HG02798 (cell line): Measurements from ENCODE around the gene CDC14A.
A peak's percentile ranks its signal among the peaks of the same experiment; 100 is the strongest.
"Not testable (repeated sequence)": the region's sequence is repeated elsewhere in the genome, so short reads cannot be mapped to it uniquely, and the experiment has no call there.

Experiments
- ATAC-seq: cut with Tn5 transposase; IDR thresholded peaks from one replicate; pipeline ENCODE4 v1.9.1; 2021; ENCODE audit warnings: mild to moderate bottlenecking; ENCODE audit not compliant: unreplicated experiment, poor library complexity

Gene CDC14A

GRCh38 chr1:100361511-100362089 lies 9.3 kb downstream of the CDC14A start:
- ATAC-seq, result no peak

DNA sequence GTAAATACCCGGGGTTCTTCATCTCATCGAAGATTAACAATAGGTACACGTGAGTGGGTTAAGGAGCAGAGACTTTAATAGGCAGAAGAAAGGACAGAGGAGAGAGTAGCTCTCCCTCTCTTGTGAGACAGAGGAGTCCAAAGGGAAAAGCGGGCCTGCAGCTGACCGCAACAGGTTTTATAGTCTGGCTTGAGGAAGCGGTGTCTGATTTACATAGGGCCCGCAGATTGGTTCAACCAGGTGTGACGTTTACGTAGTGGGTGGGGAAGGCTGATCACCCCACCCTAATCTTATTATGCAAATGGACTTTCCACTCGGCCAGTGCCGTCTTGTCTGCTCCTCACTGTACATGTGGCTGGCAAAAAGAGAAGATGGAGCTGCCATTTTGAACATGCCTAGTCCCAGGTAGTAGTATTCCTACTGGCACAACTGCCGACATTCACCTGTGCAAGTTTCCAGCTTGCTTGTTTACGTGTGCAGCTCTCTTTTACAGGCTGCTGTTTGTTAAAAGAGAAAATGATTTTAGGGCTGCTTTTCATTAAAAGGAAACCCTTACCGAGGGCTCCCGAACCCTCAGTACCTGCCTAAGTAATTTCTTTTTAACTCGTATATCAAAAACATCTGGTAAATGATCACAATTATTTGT lies 10.6 kb downstream of the CDC14A start:
- no peak for ATAC-seq

- no peak for ATAC-seq
These were observed 11.5 kb downstream of the CDC14A start for GRCh38 chr1:100363831-100364230.

DNA sequence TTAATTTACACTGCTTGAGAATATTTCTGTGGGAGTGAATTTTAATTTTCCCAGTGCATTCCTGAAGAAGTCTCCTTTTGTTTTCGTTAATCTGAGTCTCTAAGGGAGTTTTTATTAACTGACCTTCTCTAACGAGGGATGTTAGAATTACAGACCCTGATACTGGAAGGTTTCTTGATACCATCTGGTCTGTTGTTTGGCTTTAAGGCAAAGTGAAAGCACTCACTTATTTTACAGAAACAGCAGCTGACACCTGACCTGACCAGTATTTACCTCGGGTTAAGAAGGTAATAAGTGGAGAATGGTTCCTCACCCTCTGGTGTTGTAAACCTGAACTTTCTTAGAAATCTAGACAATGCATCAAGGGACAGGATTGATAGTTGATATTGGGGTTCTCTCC lies 12.4 kb downstream of the CDC14A start:
- ATAC-seq, result no peak

DNA sequence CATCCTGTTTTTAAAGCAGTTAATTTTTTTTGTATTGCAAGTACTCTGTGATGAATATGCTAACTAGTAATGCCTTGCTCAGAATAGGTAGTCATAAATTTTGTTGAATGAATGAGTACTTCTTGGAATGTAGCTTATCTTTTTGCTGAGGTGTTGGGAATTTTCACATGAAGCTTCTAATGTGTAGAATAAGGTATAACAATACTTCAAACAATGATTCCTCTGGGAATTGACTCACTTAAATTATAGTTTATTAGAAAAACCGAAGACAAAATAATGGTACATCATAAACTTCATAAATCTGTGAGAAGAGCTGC lies 13.9 kb downstream of the CDC14A start:
- ATAC-seq, result no peak

GRCh38 chr1:100369339-100369738 lies 17.0 kb downstream of the CDC14A start:
- ATAC-seq, result not testable (repeated sequence)

DNA sequence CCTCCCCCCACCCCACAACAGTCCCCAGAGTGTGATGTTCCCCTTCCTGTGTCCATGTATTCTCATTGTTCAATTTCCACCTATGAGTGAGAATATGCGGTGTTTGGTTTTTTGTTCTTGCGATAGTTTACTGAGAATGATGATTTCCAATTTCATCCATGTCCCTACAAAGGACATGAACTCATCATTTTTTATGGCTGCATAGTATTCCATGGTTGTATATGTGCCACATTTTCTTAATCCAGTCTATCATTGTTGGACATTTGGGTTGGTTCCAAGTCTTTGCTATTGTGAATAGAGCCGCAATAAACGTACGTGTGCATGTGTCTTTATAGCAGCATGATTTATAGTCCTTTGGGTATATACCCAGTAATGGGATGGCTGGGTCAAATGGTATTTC lies 21.6 kb downstream of the CDC14A start:
- ATAC-seq, result not testable (repeated sequence)

GRCh38 chr1:100376890-100377289 lies 24.6 kb downstream of the CDC14A start:
- not testable (repeated sequence) for ATAC-seq

- peak; percentile 95 for ATAC-seq
These were observed 25.5 kb downstream of the CDC14A start for GRCh38 chr1:100377590-100378361.

DNA sequence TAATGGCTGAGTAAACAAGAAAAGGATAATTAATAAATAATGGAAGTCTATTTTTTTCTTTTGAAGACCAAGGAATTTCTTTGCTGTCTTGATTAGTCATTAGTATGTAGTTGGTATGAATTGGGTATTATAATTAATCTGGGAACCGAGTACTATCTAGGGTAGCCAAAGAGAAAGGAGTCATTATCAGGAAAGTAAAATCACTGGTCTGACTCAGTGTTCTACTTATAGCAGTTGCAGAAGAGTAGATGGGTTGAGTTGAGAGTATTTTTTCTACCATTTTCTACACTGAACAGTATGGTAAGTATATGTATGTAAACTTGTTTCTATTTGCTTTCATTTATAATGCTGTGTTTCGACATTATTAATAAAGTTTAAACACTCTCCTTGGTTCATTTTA lies 26.6 kb downstream of the CDC14A start:
- no peak for ATAC-seq

DNA sequence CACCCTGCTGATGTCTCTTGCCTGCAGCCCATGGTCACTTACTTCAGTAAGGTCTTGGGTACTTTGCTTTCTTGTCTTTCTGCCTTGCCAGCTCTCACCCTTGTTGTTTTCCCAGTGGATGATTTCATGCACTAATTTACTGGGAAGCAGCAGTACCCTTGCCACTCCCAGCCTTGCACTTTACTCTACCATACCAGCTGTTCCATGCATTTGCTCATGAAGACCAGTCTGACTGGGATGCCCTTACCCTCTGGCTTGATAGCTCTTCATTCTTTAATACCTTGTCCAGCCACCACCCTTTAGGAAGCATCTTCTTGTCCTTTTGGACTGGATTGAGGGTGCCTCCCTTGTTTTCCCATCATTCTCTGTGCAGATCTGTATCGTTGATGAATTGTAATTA lies 28.3 kb downstream of the CDC14A start:
- ATAC-seq, result no peak

DNA sequence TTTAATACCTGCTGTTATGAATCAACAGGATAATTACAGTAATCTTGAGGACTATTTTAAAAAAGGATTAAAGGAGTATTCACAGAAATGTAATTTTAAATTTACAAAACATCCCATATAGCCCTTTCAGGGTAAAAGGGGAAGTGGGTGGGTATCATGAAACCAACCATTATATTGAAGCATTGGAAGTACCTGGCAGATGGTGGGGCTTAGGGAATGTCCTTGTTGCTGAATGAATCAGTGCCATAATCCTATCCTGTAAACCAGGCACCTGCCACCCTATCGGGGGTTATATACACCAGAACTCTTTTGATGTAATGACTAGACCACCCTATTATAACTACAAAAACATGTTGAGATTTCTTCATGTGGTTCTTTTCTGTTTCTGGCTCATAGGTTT lies 30.4 kb downstream of the CDC14A start:
- no peak for ATAC-seq

GRCh38 chr1:100383743-100384405 lies 31.6 kb downstream of the CDC14A start:
- no peak for ATAC-seq

DNA sequence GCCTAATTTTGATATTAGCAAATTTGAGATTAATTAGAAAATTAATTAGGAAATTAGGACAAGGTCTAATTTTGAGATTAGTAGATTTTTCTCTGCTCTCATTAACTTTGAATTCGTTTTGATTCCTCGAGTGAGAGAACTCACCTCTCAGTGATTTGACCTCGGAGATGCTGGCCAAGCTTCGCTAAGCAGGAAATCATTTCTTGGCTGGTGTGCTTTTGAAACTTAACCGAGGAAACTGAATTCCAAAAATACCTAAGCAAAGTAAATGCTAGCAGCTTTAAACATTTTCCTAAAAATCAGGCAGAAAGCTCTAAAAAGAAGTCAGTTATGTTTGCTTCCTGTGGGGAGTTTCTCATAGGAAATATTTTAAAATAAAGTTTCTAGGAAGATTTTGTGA lies 34.9 kb downstream of the CDC14A start:
- no peak for ATAC-seq

DNA sequence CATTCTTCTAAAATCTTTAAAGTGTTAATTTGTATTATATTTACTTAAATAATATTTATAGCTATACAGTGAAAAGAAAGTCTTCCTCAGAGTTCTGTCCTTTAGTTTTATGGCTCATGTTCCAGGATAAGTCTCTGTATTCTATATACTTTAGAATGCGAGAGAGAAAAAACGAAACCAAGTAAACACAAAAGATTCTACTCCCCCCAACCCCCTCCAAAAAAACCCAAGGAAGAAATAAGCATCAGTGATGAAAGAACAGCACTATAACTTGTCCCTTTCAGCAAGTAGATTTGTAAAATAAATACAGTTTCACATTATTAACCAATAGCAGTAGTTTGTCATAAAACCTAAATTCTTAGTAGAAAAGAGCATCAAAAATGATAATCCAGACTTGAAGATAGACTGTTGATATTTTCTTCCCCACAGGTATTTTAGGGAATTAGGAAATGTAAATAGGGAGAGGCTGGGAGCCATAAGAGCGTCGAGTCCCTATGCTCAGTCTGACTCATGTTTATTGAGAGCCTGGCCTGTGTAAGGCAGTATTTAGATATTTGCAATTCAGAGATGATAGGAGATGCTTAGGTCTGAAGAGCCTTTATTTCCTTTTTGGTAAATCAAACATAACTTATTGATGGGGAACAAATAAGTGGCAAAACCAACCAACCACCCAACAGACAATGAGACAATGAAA lies 35.5 kb downstream of the CDC14A start:
- no peak for ATAC-seq

- ATAC-seq, result no peak
These were observed 38.2 kb downstream of the CDC14A start for GRCh38 chr1:100390531-100390930.

- ATAC-seq, result no peak
These were observed 39.4 kb downstream of the CDC14A start for GRCh38 chr1:100391675-100392074.

GRCh38 chr1:100392756-100393155 lies 40.5 kb downstream of the CDC14A start:
- no peak for ATAC-seq

DNA sequence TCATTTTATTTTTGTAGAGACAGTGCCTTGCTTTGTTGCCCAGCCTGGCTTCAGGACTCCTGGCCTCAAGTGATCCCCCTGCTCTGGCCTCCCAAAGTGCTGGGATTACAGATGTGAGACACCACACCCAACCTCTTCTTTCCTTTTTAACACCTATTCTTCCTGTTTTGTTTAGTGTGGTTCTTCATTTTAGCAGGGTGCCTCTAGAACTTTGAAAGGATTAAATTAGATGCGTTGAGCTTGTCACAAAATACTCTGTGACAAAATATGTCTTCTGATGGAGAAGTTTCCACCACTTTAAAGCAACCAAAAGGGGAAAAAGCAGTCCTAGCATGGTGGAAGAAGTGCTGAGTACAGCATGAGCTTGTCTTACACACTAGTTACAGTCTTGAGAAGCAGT lies 42.0 kb downstream of the CDC14A start:
- no peak for ATAC-seq

- ATAC-seq, result no peak
These were observed 43.6 kb downstream of the CDC14A start for GRCh38 chr1:100395913-100396312.

DNA sequence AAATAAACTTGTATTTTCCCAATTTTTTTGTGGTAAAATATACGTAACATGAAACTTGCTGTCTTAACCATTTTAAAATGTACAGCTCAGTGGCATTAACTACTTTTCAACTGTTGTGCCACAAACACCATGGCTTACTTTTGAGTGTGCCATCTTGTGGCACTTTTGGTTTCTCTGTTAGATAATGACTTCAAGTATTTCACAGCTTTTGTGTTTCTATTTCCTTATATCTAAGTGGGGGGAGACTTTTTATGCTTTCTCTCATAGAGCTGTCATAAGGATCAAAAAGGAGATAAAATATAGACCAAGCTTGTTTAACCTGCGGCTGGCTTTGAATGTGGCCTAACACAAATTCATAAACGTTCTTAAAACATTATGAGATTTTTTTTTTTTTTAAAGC lies 44.3 kb downstream of the CDC14A start:
- ATAC-seq, result no peak
